Stimulated activated CD8-positive, alpha-beta memory T cell treated with anti-CD3 and anti-CD28 coated beads, Interleukin-4, amount 100 ng/mL, for 24 hours (primary cell): ENCODE measurements around the gene OPRD1.
"Not testable (repeated sequence)": the region's sequence is repeated elsewhere in the genome, so short reads cannot be mapped to it uniquely, and the experiment has no call there.

Source experiments
- DNase-seq: peaks from one replicate; pipeline ENCODE4 v3.0.0-alpha.2; 2020; ENCODE audit warnings: low read depth

Gene OPRD1

GRCh38 chr1:28845786-28846543, 34.0 kb downstream of the OPRD1 start:
- no peak for DNase-seq

GRCh38 chr1:28847207-28847606, 35.2 kb downstream of the OPRD1 start:
- not testable (repeated sequence) for DNase-seq

- no peak for DNase-seq
These were observed 36.4 kb downstream of the OPRD1 start for GRCh38 chr1:28848416-28848815.

GRCh38 chr1:28853093-28853742, 41.2 kb downstream of the OPRD1 start:
- DNase-seq: no peak

GRCh38 chr1:28854406-28854805, 42.4 kb downstream of the OPRD1 start:
- not testable (repeated sequence) for DNase-seq

- DNase-seq: no peak
These were observed 43.1 kb downstream of the OPRD1 start for GRCh38 chr1:28855046-28855445.

- DNase-seq: no peak
These were observed 43.5 kb downstream of the OPRD1 start for GRCh38 chr1:28855469-28855951.

- DNase-seq: no peak
These were observed 44.0 kb downstream of the OPRD1 start for GRCh38 chr1:28855969-28856368.

- no peak for DNase-seq
These were observed 48.5 kb downstream of the OPRD1 start for GRCh38 chr1:28860332-28861073.

- no peak for DNase-seq
These were observed 50.8 kb downstream of the OPRD1 start for GRCh38 chr1:28862571-28863403.

GRCh38 chr1:28864695-28865094, 52.7 kb downstream of the OPRD1 start:
- no peak for DNase-seq

GRCh38 chr1:28865997-28866650, 54.2 kb downstream of the OPRD1 start:
- DNase-seq: no peak

- DNase-seq: no peak
These were observed 55.9 kb downstream of the OPRD1 start for GRCh38 chr1:28867850-28868249.

- DNase-seq: no peak
These were observed 58.0 kb downstream of the OPRD1 start for GRCh38 chr1:28869952-28870351.

GRCh38 chr1:28871631-28872401, 59.8 kb downstream of the OPRD1 start:
- DNase-seq: no peak

- DNase-seq: not testable (repeated sequence)
These were observed 63.2 kb downstream of the OPRD1 start for GRCh38 chr1:28875134-28875533.

GRCh38 chr1:28877132-28877781, 65.3 kb downstream of the OPRD1 start:
- DNase-seq: peak; percentile 49

- DNase-seq: no peak
These were observed 66.8 kb downstream of the OPRD1 start for GRCh38 chr1:28878796-28879195.

- DNase-seq: peak; percentile 64
These were observed 70.1 kb downstream of the OPRD1 start for GRCh38 chr1:28882009-28882628.

GRCh38 chr1:28883242-28883616, 71.3 kb downstream of the OPRD1 start:
- no peak for DNase-seq
